Measurements from ENCODE around the gene UGT2A3. TPM values are rescaled to one million over a fixed set of nuclear protein-coding genes. Genes with fewer than 3 reads are reported as not detected.

Gene UGT2A3
- total RNA-seq, 1 donor from 2014 or later, result not detected

- no peak for DNase-seq (ENCODE audit: extremely low spot score, unreplicated experiment)
- no peaks in the 10 kb centered on the region for H3K4me1 Mint-ChIP-seq (ENCODE audit: unreplicated experiment)
Observed at GRCh38 chr4:68895561-68896198, 55.9 kb downstream of the UGT2A3 start.

GRCh38 chr4:68892861-68893260, 58.7 kb downstream of the UGT2A3 start:
- Mint-ChIP-seq H3K9me3 (ENCODE audit: unreplicated experiment) (no peaks in the 10 kb centered on the region), H3K4me3 (ENCODE audit: unreplicated experiment) (no peak overlapping the region), H3K4me1 (ENCODE audit: unreplicated experiment) (no peaks in the 10 kb centered on the region), H3K27ac (ENCODE audit: unreplicated experiment) (no peak overlapping the region), H3K36me3 (ENCODE audit: unreplicated experiment) (no peaks in the 10 kb centered on the region), H3K27me3 (ENCODE audit: unreplicated experiment) (no peaks in the 10 kb centered on the region)
- DNase-seq (ENCODE audit: extremely low spot score, unreplicated experiment), result no peak
- TF ChIP-seq CTCF (IDR thresholded peaks at IDR 0.05), result no peak

More at GRCh38 chr4:68895561-68896198, 55.9 kb downstream of the UGT2A3 start:
- no peak for TF ChIP-seq CTCF (IDR thresholded peaks at IDR 0.05)
- Mint-ChIP-seq H3K27ac (ENCODE audit: unreplicated experiment) (no peak overlapping the region), H3K36me3 (ENCODE audit: unreplicated experiment) (no peaks in the 10 kb centered on the region), H3K4me3 (ENCODE audit: unreplicated experiment) (no peak overlapping the region), H3K27me3 (ENCODE audit: unreplicated experiment) (peaks cover 2% of the 10 kb centered on the region), H3K9me3 (ENCODE audit: unreplicated experiment) (no peaks in the 10 kb centered on the region)

GRCh38 chr4:68891678-68892077, 59.9 kb downstream of the UGT2A3 start:
- no peak overlapping the region for H3K4me3 Mint-ChIP-seq (ENCODE audit: unreplicated experiment)

GRCh38 chr4:68885545-68885944, 66.1 kb downstream of the UGT2A3 start:
- Mint-ChIP-seq H3K9me3 (ENCODE audit: unreplicated experiment) (no peaks in the 10 kb centered on the region), H3K4me1 (ENCODE audit: unreplicated experiment) (no peaks in the 10 kb centered on the region), H3K27me3 (ENCODE audit: unreplicated experiment) (no peaks in the 10 kb centered on the region), H3K4me3 (ENCODE audit: unreplicated experiment) (no peak overlapping the region), H3K27ac (ENCODE audit: unreplicated experiment) (no peak overlapping the region), H3K36me3 (ENCODE audit: unreplicated experiment) (no peaks in the 10 kb centered on the region)
- DNase-seq (ENCODE audit: extremely low spot score, unreplicated experiment), result no peak
- no peak for TF ChIP-seq CTCF (IDR thresholded peaks at IDR 0.05)

More at GRCh38 chr4:68891678-68892077, 59.9 kb downstream of the UGT2A3 start:
- H3K27ac Mint-ChIP-seq (ENCODE audit: unreplicated experiment), result no peak overlapping the region
- no peak for TF ChIP-seq CTCF (IDR thresholded peaks at IDR 0.05)
- H3K27me3 Mint-ChIP-seq (ENCODE audit: unreplicated experiment), result no peaks in the 10 kb centered on the region
- no peaks in the 10 kb centered on the region for H3K36me3 Mint-ChIP-seq (ENCODE audit: unreplicated experiment)
- H3K4me1 Mint-ChIP-seq (ENCODE audit: unreplicated experiment), result no peaks in the 10 kb centered on the region
- no peak for DNase-seq (ENCODE audit: extremely low spot score, unreplicated experiment)
- H3K9me3 Mint-ChIP-seq (ENCODE audit: unreplicated experiment), result no peaks in the 10 kb centered on the region

- Mint-ChIP-seq H3K27ac (ENCODE audit: unreplicated experiment) (no peak overlapping the region), H3K36me3 (ENCODE audit: unreplicated experiment) (no peaks in the 10 kb centered on the region), H3K4me3 (ENCODE audit: unreplicated experiment) (no peak overlapping the region), H3K9me3 (ENCODE audit: unreplicated experiment) (no peaks in the 10 kb centered on the region), H3K4me1 (ENCODE audit: unreplicated experiment) (no peaks in the 10 kb centered on the region), H3K27me3 (ENCODE audit: unreplicated experiment) (peaks cover 2% of the 10 kb centered on the region)
- TF ChIP-seq CTCF (IDR thresholded peaks at IDR 0.05), result no peak
- no peak for DNase-seq (ENCODE audit: extremely low spot score, unreplicated experiment)
Observed at GRCh38 chr4:68883870-68884269, 67.7 kb downstream of the UGT2A3 start.

Other genes with a start within 250 kb of the UGT2A3 start
- gene UGT2B10, start 135.8 kb downstream of the UGT2A3 start, total RNA-seq, result not detected in 2 replicates
- 0.91 and 0.97 TPM in 2 replicates for gene UGT2B7, start 144.7 kb upstream of the UGT2A3 start, total RNA-seq

Data from osteocyte (in vitro differentiated cells).